ENCODE results near the gene CCDC7. TPM values are rescaled to one million over a fixed set of nuclear protein-coding genes. Genes with fewer than 3 reads are reported as not detected.
A peak's percentile ranks its signal among the peaks of the same experiment; 100 is the strongest.
"Not testable (repeated sequence)": the region's sequence is repeated elsewhere in the genome, so short reads cannot be mapped to it uniquely, and the experiment has no call there.

CCDC7 gene
- total and polyA plus RNA-seq, 4 experiments from 2014 or later = 7.7 to 90.5 (median 41.8) TPM

DNA sequence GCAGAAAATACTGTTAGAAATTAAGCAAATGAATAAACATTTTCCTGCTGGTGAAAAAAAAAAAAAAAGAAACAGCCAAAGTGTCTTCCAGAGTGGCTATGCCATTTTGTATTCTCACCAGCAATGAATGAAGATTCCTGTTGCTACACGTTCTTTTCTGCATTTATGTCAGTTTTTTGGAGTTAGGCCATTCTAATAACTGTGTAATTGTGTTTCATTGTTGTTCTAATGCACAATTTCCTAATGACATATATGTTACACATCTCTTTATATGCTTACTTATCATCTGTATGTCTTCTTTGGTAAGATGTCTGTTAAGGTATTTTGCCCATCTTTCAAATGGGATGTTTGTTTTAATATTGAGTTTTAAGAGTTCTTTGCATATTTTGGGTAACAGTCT, 298.4 kb downstream of the CCDC7 start:
- Mint-ChIP-seq H3K9me3 (peaks cover 0 to 21% (median 11%) of the 10 kb centered on the region in 8 donors), H3K27me3 (no peaks in the 10 kb centered on the region), H3K27ac (peak overlapping the region in 1 of 7 donors; percentile 37), H3K4me3 (no peak overlapping the region), H3K36me3 (peaks cover 47 to 68% of the 10 kb centered on the region in 2 donors), H3K4me1 (no peaks in the 10 kb centered on the region)
- Histone ChIP-seq H3K27ac (ENCODE audit: low read depth, low read length) (no peak overlapping the region), H3K36me3 (ENCODE audit: insufficient read depth, low read length) (no peaks in the 10 kb centered on the region), H3K9me3 (ENCODE audit: control insufficient read depth in 1 of 2, low read length in 2 of 2) (no peaks in the 10 kb centered on the region), H3K27me3 (ENCODE audit: insufficient read depth, low read length) (no peaks in the 10 kb centered on the region), H3K4me1 (ENCODE audit: insufficient read depth, low read length) (no peaks in the 10 kb centered on the region), H3K4me3 (ENCODE audit: low read length in 2 of 2) (no peak overlapping the region)
- intact Hi-C loops (cut with micrococcal nuclease) = no loop called here
- ChIA-PET CTCF (ENCODE audit: partially characterized antibody) (no interaction called here), POLR2A (ENCODE audit: partially characterized antibody) (no interaction called here)
- DNase-seq = no peak

- Mint-ChIP-seq H3K36me3 (peaks cover 48 to 63% of the 10 kb centered on the region in 2 donors), H3K27ac (peak overlapping the region in 1 of 7 donors; percentile 28)
- POLR2A ChIA-PET (ENCODE audit: partially characterized antibody) = no interaction called here
Measured at GRCh38 chr10:32746869-32747268, 300.9 kb downstream of the CCDC7 start.

GRCh38 chr10:32751582-32751981, 305.6 kb downstream of the CCDC7 start:
- peaks cover 24 to 37% of the 10 kb centered on the region in 2 donors for H3K36me3 Mint-ChIP-seq
- CTCF ChIA-PET (ENCODE audit: partially characterized antibody) = no interaction called here

More at GRCh38 chr10:32746869-32747268, 300.9 kb downstream of the CCDC7 start:
- CTCF ChIA-PET (ENCODE audit: partially characterized antibody) = no interaction called here
- Mint-ChIP-seq H3K4me1 (no peaks in the 10 kb centered on the region), H3K4me3 (no peak overlapping the region), H3K9me3 (peaks cover 2 to 21% (median 12%) of the 10 kb centered on the region in 8 donors), H3K27me3 (no peaks in the 10 kb centered on the region)
- H3K27ac ChIP-seq (ENCODE audit: low read depth, low read length) = no peak overlapping the region
- no peak overlapping the region for H3K4me3 ChIP-seq (ENCODE audit: low read length in 2 of 2)
- H3K27me3 ChIP-seq (ENCODE audit: insufficient read depth, low read length) = no peaks in the 10 kb centered on the region
- H3K4me1 ChIP-seq (ENCODE audit: insufficient read depth, low read length) = no peaks in the 10 kb centered on the region
- intact Hi-C loops (cut with micrococcal nuclease) = no loop called here
- no peaks in the 10 kb centered on the region for H3K9me3 ChIP-seq (ENCODE audit: control insufficient read depth in 1 of 2, low read length in 2 of 2)
- H3K36me3 ChIP-seq (ENCODE audit: insufficient read depth, low read length) = no peaks in the 10 kb centered on the region
- peak in 1 of 5 donors; percentile 24 for DNase-seq

GRCh38 chr10:32754900-32755299, 309.0 kb downstream of the CCDC7 start:
- DNase-seq; POLR2A ChIA-PET (ENCODE audit: partially characterized antibody); H3K4me3 ChIP-seq (ENCODE audit: low read length in 2 of 2); H3K27ac Mint-ChIP-seq; H3K27ac ChIP-seq (ENCODE audit: low read depth, low read length); H3K36me3 ChIP-seq (ENCODE audit: insufficient read depth, low read length); H3K4me1 Mint-ChIP-seq; H3K27me3 Mint-ChIP-seq; H3K4me1 ChIP-seq (ENCODE audit: insufficient read depth, low read length); intact Hi-C loops (cut with micrococcal nuclease); H3K9me3 ChIP-seq (ENCODE audit: control insufficient read depth in 1 of 2, low read length in 2 of 2); H3K4me3 Mint-ChIP-seq; CTCF ChIA-PET (ENCODE audit: partially characterized antibody); H3K27me3 ChIP-seq (ENCODE audit: insufficient read depth, low read length): not testable (repeated sequence)
- H3K9me3 Mint-ChIP-seq = peaks cover 0 to 50% (median 41%) of the 10 kb centered on the region in 8 donors
- H3K36me3 Mint-ChIP-seq = peaks cover 11 to 16% of the 10 kb centered on the region in 2 donors

More at GRCh38 chr10:32751582-32751981, 305.6 kb downstream of the CCDC7 start:
- no peaks in the 10 kb centered on the region for H3K4me1 Mint-ChIP-seq
- H3K9me3 ChIP-seq (ENCODE audit: control insufficient read depth in 1 of 2, low read length in 2 of 2) = no peaks in the 10 kb centered on the region
- H3K27ac ChIP-seq (ENCODE audit: low read depth, low read length) = no peak overlapping the region
- H3K36me3 ChIP-seq (ENCODE audit: insufficient read depth, low read length) = no peaks in the 10 kb centered on the region
- H3K4me3 ChIP-seq (ENCODE audit: low read length in 2 of 2) = no peak overlapping the region
- POLR2A ChIA-PET (ENCODE audit: partially characterized antibody) = no interaction called here
- H3K27me3 ChIP-seq (ENCODE audit: insufficient read depth, low read length) = no peaks in the 10 kb centered on the region
- no peaks in the 10 kb centered on the region for H3K4me1 ChIP-seq (ENCODE audit: insufficient read depth, low read length)
- no peak overlapping the region for H3K27ac Mint-ChIP-seq
- intact Hi-C loops (cut with micrococcal nuclease) = no loop called here
- H3K27me3 Mint-ChIP-seq = no peaks in the 10 kb centered on the region
- H3K4me3 Mint-ChIP-seq = no peak overlapping the region
- peaks cover 2 to 39% (median 28%) of the 10 kb centered on the region in 8 donors for H3K9me3 Mint-ChIP-seq
- no peak for DNase-seq

- Histone ChIP-seq H3K4me3 (ENCODE audit: low read length in 2 of 2) (no peak overlapping the region), H3K36me3 (ENCODE audit: insufficient read depth, low read length) (no peaks in the 10 kb centered on the region), H3K27me3 (ENCODE audit: insufficient read depth, low read length) (no peaks in the 10 kb centered on the region), H3K27ac (ENCODE audit: low read depth, low read length) (no peak overlapping the region), H3K4me1 (ENCODE audit: insufficient read depth, low read length) (no peaks in the 10 kb centered on the region), H3K9me3 (ENCODE audit: control insufficient read depth in 1 of 2, low read length in 2 of 2) (peaks cover 0 to 24% of the 10 kb centered on the region in 2 donors)
- Mint-ChIP-seq H3K27me3 (no peaks in the 10 kb centered on the region), H3K9me3 (peaks cover 0 to 83% (median 67%) of the 10 kb centered on the region in 8 donors), H3K36me3 (peaks cover 13 to 24% of the 10 kb centered on the region in 2 donors), H3K4me1 (no peaks in the 10 kb centered on the region), H3K4me3 (no peak overlapping the region), H3K27ac (no peak overlapping the region)
- CTCF ChIA-PET (ENCODE audit: partially characterized antibody) = no interaction called here
- POLR2A ChIA-PET (ENCODE audit: partially characterized antibody) = no interaction called here
- no peak for DNase-seq
- intact Hi-C loops (cut with micrococcal nuclease) = no loop called here
Measured at GRCh38 chr10:32771217-32771616, 325.3 kb downstream of the CCDC7 start.

DNA sequence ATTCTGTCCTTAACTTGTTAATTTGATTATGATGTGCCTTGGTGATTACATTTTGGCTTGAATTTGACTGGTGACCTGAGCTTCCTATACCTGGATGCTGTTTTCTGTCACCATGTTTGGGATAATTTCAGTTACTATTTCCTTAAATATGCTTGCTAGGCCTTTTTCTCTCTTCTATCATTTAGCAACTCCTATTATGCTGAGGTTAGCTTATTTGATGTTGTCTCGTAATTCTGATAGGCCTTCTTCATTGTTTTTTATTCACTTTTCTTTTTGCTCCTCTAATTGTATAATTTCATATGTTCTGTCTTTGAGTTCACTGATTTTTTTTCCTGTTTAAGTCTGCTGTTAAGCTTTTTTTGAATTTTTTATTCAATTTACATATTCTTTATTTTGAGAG, 327.2 kb downstream of the CCDC7 start:
- Histone ChIP-seq H3K27me3 (ENCODE audit: insufficient read depth, low read length) (no peaks in the 10 kb centered on the region), H3K4me1 (ENCODE audit: insufficient read depth, low read length) (no peaks in the 10 kb centered on the region), H3K36me3 (ENCODE audit: insufficient read depth, low read length) (no peaks in the 10 kb centered on the region), H3K4me3 (ENCODE audit: low read length in 2 of 2) (no peak overlapping the region), H3K9me3 (ENCODE audit: control insufficient read depth in 1 of 2, low read length in 2 of 2) (peaks cover 0 to 19% of the 10 kb centered on the region in 2 donors), H3K27ac (ENCODE audit: low read depth, low read length) (no peak overlapping the region)
- intact Hi-C loops (cut with micrococcal nuclease) = no loop called here
- H3K4me1 Mint-ChIP-seq = no peaks in the 10 kb centered on the region
- H3K27ac Mint-ChIP-seq = no peak overlapping the region
- ChIA-PET POLR2A (ENCODE audit: partially characterized antibody) (no interaction called here), CTCF (ENCODE audit: partially characterized antibody) (no interaction called here)
- no peaks in the 10 kb centered on the region for H3K27me3 Mint-ChIP-seq
- H3K9me3 Mint-ChIP-seq = peaks cover 0 to 64% (median 55%) of the 10 kb centered on the region in 8 donors
- H3K4me3 Mint-ChIP-seq = no peak overlapping the region
- no peak for DNase-seq
- H3K36me3 Mint-ChIP-seq = peaks cover 10 to 24% of the 10 kb centered on the region in 2 donors

- Histone ChIP-seq H3K4me3 (ENCODE audit: low read length in 2 of 2) (no peak overlapping the region), H3K36me3 (ENCODE audit: insufficient read depth, low read length) (no peaks in the 10 kb centered on the region), H3K9me3 (ENCODE audit: control insufficient read depth in 1 of 2, low read length in 2 of 2) (no peaks in the 10 kb centered on the region), H3K4me1 (ENCODE audit: insufficient read depth, low read length) (no peaks in the 10 kb centered on the region), H3K27me3 (ENCODE audit: insufficient read depth, low read length) (no peaks in the 10 kb centered on the region), H3K27ac (ENCODE audit: low read depth, low read length) (no peak overlapping the region)
- intact Hi-C loops (cut with micrococcal nuclease) = no loop called here
- no peaks in the 10 kb centered on the region for H3K4me1 Mint-ChIP-seq
- ChIA-PET CTCF (ENCODE audit: partially characterized antibody) (interaction anchor here (1.1 kb wide), 1 partner anchor 222 kb away, joined by 5 read pairs; no protein-coding TSS in a partner anchor), POLR2A (ENCODE audit: partially characterized antibody) (no interaction called here)
- H3K36me3 Mint-ChIP-seq = peaks cover 5 to 17% of the 10 kb centered on the region in 2 donors
- peaks cover 2 to 38% (median 15%) of the 10 kb centered on the region in 8 donors for H3K9me3 Mint-ChIP-seq
- no peak overlapping the region for H3K4me3 Mint-ChIP-seq
- no peaks in the 10 kb centered on the region for H3K27me3 Mint-ChIP-seq
- H3K27ac Mint-ChIP-seq = no peak overlapping the region
- no peak for DNase-seq
Measured at GRCh38 chr10:32786968-32787367, 341.0 kb downstream of the CCDC7 start.

Measured in CD4-positive, alpha-beta memory T cell (primary cell).